WTC11 (cell line): ENCODE data around the gene NKAIN2.

Experiments used
- FOXP1 ChIP-seq: sonication (generic); formaldehyde crosslinking; IDR thresholded peaks from 2 replicates; pipeline ENCODE4 v1.8.0; 2022; ENCODE audit warnings: missing genetic modification reagents, mild to moderate bottlenecking, moderate library complexity, borderline replicate concordance
- NFYB ChIP-seq: sonication (generic); formaldehyde crosslinking; conservative IDR thresholded peaks from 2 replicates; pipeline ENCODE4 v1.8.0; 2022; ENCODE audit warnings: low read depth, missing genetic modification reagents
- ZNF512 ChIP-seq: sonication (generic); formaldehyde crosslinking; IDR thresholded peaks from 2 replicates; pipeline ENCODE4 v1.8.1; 2022; ENCODE audit warnings: missing genetic modification reagents, borderline replicate concordance

- no peak for TF ChIP-seq ZNF512 (CRISPR knock-in tag)
- no peak for TF ChIP-seq NFYB (CRISPR knock-in tag)
- TF ChIP-seq FOXP1 (CRISPR knock-in tag), result no peak
Measured at GRCh38 chr6:124294574-124295200, 491.0 kb downstream of the NKAIN2 start.
